K562 (cell line): ENCODE results near the gene GALR1. TPM values are rescaled to one million over a fixed set of nuclear protein-coding genes. Genes with fewer than 3 reads are reported as not detected.
"Not testable (repeated sequence)": the region's sequence is repeated elsewhere in the genome, so short reads cannot be mapped to it uniquely, and the experiment has no call there.

Experiments
- ATAC-seq: fragments of 200-7000 bp; cut with Tn5 transposase; 3 replicates; pipeline ENCODE4 v1.9.1; 2020; ENCODE audit warnings: moderate library complexity
- BruUV-seq: library from RNA; stranded (reverse); fragments of 400-500 nt; replicated peaks from 2 replicates; lab custom pipeline; 2021; lab: Mats Ljungman, UMichigan
- CTCF ChIA-PET: fragments of 300-600 bp; formaldehyde crosslinking; extraction: SDS; loops from one replicate; lab custom pipeline; 2021; ENCODE audit warnings: low intra/inter-chr PET ratio; lab: Yijun Ruan, JAX
- POLR2A ChIA-PET: fragments of 300-600, 350-650 bp; sonication (Branson Sonifier 250); formaldehyde crosslinking; extraction: SDS; loops from one replicate; lab custom pipeline; 2021; ENCODE audit warnings: antibody characterized with exemption, inconsistent platforms; lab: Yijun Ruan, JAX
- DNase-seq, 4 experiments: peaks; one replicate each; pipeline versions ENCODE4 v3.0.0 to v3.0.0-alpha.2; 2011 to 2018; ENCODE audit warnings: low spot score in 3 of 4, mixed read lengths in 3 of 4; ENCODE audit errors: extremely low read depth in 1 of 4
- FAIRE-seq: peaks from 2 replicates; lab custom pipeline; 2011; peaks lifted over from hg19 to GRCh38; lab: Jason Lieb, UNC
- H2AFZ ChIP-seq: 2 replicates; pipeline ENCODE4 v1.6.0; 2011; ENCODE audit warnings: low read depth, low read length, control low read depth, inconsistent platforms
- H3K27ac ChIP-seq: fragments of 200-600 bp; 3 replicates; pipeline ENCODE4 v1.8.0; 2011; ENCODE audit warnings: low read depth, mild to moderate bottlenecking, control low read depth, inconsistent platforms, low read length, moderate library complexity, mixed read lengths; ENCODE audit errors: extremely low read depth
- H3K27me3 ChIP-seq, 2 experiments: fragments of 300-600 bp in 1 of 2; 2 replicates in 1 of 2; 3 replicates in 1 of 2; pipeline versions ENCODE4 v1.6.0 to v1.8.0; 2011; ENCODE audit warnings: inconsistent platforms in 2 of 2, low read length in 2 of 2, mild to moderate bottlenecking in 1 of 2, mixed read lengths in 1 of 2, moderate library complexity in 1 of 2; ENCODE audit not compliant: control insufficient read depth in 2 of 2, insufficient read depth in 2 of 2
- H3K36me3 ChIP-seq: fragments of 300-600 bp; 3 replicates; pipeline ENCODE4 v1.8.0; 2011; ENCODE audit warnings: mild to moderate bottlenecking, low read length, inconsistent platforms; ENCODE audit not compliant: control insufficient read depth, insufficient read depth
- H3K4me1 ChIP-seq, 2 experiments: fragments of 200-600 bp in 1 of 2; replicated peaks in 1 of 2; 2 replicates in 1 of 2; 3 replicates in 1 of 2; pipeline versions ENCODE4 v1.5.1 to v1.8.0; 2011; ENCODE audit warnings: inconsistent platforms in 2 of 2, low read length in 2 of 2, mild to moderate bottlenecking in 1 of 2, mixed read lengths in 1 of 2, moderate library complexity in 1 of 2; ENCODE audit not compliant: control insufficient read depth in 2 of 2, insufficient read depth in 2 of 2
- H3K4me2 ChIP-seq: 2 replicates; pipeline ENCODE4 v1.6.1; 2011; ENCODE audit warnings: low read length, control low read depth, inconsistent platforms, mixed read lengths; ENCODE audit not compliant: insufficient read depth
- H3K4me3 ChIP-seq: fragments of 200-600 bp; sonication (generic), shearing (Covaris generic); 2 replicates; pipeline ENCODE4 v1.5.1; 2016; ENCODE audit warnings: control low read depth, inconsistent platforms
- H3K79me2 ChIP-seq: fragments of 200-600 bp; 3 replicates; pipeline ENCODE4 v1.8.0; 2011; ENCODE audit warnings: low read length, inconsistent platforms; ENCODE audit not compliant: control insufficient read depth, insufficient read depth
- H3K9ac ChIP-seq, 2 experiments: 2 replicates each; pipeline versions ENCODE4 v1.6.0 to v1.6.1; 2011; ENCODE audit warnings: low read depth in 2 of 2, low read length in 2 of 2, control low read depth in 1 of 2, inconsistent platforms in 1 of 2, mild to moderate bottlenecking in 1 of 2, mixed read lengths in 1 of 2; ENCODE audit not compliant: insufficient read depth in 1 of 2
- H3K9me1 ChIP-seq: one replicate; pipeline ENCODE4 v1.6.0; 2011; ENCODE audit warnings: inconsistent platforms, mild to moderate bottlenecking, low read length, moderate library complexity; ENCODE audit not compliant: control insufficient read depth, insufficient read depth
- H3K9me3 ChIP-seq: replicated peaks from 2 replicates; pipeline ENCODE4 v1.5.1; 2011; ENCODE audit warnings: low read depth, low read length, inconsistent platforms; ENCODE audit not compliant: control insufficient read depth, insufficient read depth
- H4K20me1 ChIP-seq: replicated peaks from 2 replicates; pipeline ENCODE4 v1.6.1; 2011; ENCODE audit warnings: low read length, inconsistent platforms, mixed read lengths; ENCODE audit not compliant: control insufficient read depth, insufficient read depth
- KDM4B ChIP-seq, 2 experiments: fragments of 450-650 bp in 1 of 2; sonication (generic) in 1 of 2; IDR thresholded peaks; 2 replicates each; pipeline ENCODE4 v1.6.1; 2016 to 2017; ENCODE audit warnings: borderline replicate concordance in 2 of 2, antibody characterized with exemption in 1 of 2, low read depth in 1 of 2, mild to moderate bottlenecking in 1 of 2
- KLF6 ChIP-seq: fragments of 250-450 bp; sonication (Bioruptor Pico); IDR thresholded peaks from 2 replicates; pipeline ENCODE4 v1.4.0; 2020; ENCODE audit warnings: mild to moderate bottlenecking, moderate library complexity, borderline replicate concordance
- SMARCA4 ChIP-seq: fragments of 450-650 bp; IDR thresholded peaks from 2 replicates; pipeline ENCODE4 v1.6.1; 2016
- TCF7L2 ChIP-seq: fragments of 150-350 bp; IDR thresholded peaks from 2 replicates; pipeline ENCODE4 v1.6.1; 2016; ENCODE audit warnings: low read depth, mild to moderate bottlenecking, low read length, moderate library complexity
- WGBS: fragments of 100-300 bp; shearing (Covaris generic); methylation state at CpG from one replicate; pipeline ENCODE4 v1.1.6; 2016; ENCODE audit warnings: low coverage, mixed read lengths; ENCODE audit not compliant: insufficient coverage; ENCODE audit errors: missing lambda C conversion rate; 5-methylcytosine and 5-hydroxymethylcytosine counted together
- in situ Hi-C: fragments of 300-500 bp; cut with MboI; formaldehyde crosslinking; loops from 4 replicates; pipeline ENCODE4 v1.15.0; 2018; ENCODE audit warnings: inconsistent platforms, mixed read lengths
- intact Hi-C: fragments of 100-400 bp; cut with micrococcal nuclease; formaldehyde crosslinking; loops from 2 replicates; pipeline ENCODE4 v1.14.2; 2022
- polyA plus RNA-seq, 8 experiments: library from polyadenylated mRNA; depleted of rRNA in 4 of 8; stranded (reverse) in 5 of 8; unstranded in 3 of 8; fragments of >200 nt; fragmentation: Nextera tagmentation in 2 of 8; fragmentation: Illumina TruSeq in 1 of 8; extraction: Ambion mirVana in 2 of 8; extraction: Trizol in 1 of 8; gene quantifications; 2 replicates each; pipeline versions ENCODE4 v1.2.1 to v1.2.3, GENCODE V29; 2011 to 2014; ENCODE audit warnings: inconsistent platforms in 1 of 8, missing spikeins in 1 of 8
- total RNA-seq, 7 experiments: library from RNA; depleted of rRNA in 6 of 7; stranded (reverse); fragments of >200 nt in 6 of 7; fragmentation: Illumina TruSeq in 2 of 7; extraction: Trizol in 2 of 7; gene quantifications; 2 replicates each; pipeline versions ENCODE4 v1.2.1 to v1.2.3, GENCODE V29; 2011 to 2021; ENCODE audit warnings: low replicate concordance in 1 of 7
- TF ChIP-seq, protein P1 (sequence below): fragments of 450-650 bp; IDR thresholded peaks from 2 replicates; pipeline ENCODE4 v1.6.1; 2014; ENCODE audit warnings: low read depth, mild to moderate bottlenecking, moderate library complexity, borderline replicate concordance
- TF ChIP-seq, protein P2 (sequence below), 2 experiments: IDR thresholded peaks; 2 replicates each; pipeline ENCODE4 v1.6.1; 2012; ENCODE audit warnings: improper control_type of control experiment in 2 of 2, low read depth in 2 of 2, low read length in 2 of 2, borderline replicate concordance in 1 of 2

Gene GALR1
- total and polyA plus RNA-seq, 9 of the 15 experiments (the other 6 are each of a cell fraction or from before 2014, with no cell fraction given) = not detected

- TF ChIP-seq SMARCA4 (no peak), KLF6 (no peak), KDM4B (IDR thresholded peaks at IDR 0.05; ENCODE audit: borderline replicate concordance in 2 of 2, low read depth in 1 of 2) (no peak), TCF7L2 (no peak)
- TF ChIP-seq, protein P1, sequence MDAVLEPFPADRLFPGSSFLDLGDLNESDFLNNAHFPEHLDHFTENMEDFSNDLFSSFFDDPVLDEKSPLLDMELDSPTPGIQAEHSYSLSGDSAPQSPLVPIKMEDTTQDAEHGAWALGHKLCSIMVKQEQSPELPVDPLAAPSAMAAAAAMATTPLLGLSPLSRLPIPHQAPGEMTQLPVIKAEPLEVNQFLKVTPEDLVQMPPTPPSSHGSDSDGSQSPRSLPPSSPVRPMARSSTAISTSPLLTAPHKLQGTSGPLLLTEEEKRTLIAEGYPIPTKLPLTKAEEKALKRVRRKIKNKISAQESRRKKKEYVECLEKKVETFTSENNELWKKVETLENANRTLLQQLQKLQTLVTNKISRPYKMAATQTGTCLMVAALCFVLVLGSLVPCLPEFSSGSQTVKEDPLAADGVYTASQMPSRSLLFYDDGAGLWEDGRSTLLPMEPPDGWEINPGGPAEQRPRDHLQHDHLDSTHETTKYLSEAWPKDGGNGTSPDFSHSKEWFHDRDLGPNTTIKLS = no peak
- TF ChIP-seq, protein P2, sequence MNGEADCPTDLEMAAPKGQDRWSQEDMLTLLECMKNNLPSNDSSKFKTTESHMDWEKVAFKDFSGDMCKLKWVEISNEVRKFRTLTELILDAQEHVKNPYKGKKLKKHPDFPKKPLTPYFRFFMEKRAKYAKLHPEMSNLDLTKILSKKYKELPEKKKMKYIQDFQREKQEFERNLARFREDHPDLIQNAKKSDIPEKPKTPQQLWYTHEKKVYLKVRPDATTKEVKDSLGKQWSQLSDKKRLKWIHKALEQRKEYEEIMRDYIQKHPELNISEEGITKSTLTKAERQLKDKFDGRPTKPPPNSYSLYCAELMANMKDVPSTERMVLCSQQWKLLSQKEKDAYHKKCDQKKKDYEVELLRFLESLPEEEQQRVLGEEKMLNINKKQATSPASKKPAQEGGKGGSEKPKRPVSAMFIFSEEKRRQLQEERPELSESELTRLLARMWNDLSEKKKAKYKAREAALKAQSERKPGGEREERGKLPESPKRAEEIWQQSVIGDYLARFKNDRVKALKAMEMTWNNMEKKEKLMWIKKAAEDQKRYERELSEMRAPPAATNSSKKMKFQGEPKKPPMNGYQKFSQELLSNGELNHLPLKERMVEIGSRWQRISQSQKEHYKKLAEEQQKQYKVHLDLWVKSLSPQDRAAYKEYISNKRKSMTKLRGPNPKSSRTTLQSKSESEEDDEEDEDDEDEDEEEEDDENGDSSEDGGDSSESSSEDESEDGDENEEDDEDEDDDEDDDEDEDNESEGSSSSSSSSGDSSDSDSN (IDR thresholded peaks at IDR 0.05; ENCODE audit: borderline replicate concordance in 1 of 2, low read depth in 2 of 2, low read length in 2 of 2) = no peak
These were observed 14.9 kb upstream of the GALR1 start (continued) for GRCh38 chr18:77234504-77235365.

DNA sequence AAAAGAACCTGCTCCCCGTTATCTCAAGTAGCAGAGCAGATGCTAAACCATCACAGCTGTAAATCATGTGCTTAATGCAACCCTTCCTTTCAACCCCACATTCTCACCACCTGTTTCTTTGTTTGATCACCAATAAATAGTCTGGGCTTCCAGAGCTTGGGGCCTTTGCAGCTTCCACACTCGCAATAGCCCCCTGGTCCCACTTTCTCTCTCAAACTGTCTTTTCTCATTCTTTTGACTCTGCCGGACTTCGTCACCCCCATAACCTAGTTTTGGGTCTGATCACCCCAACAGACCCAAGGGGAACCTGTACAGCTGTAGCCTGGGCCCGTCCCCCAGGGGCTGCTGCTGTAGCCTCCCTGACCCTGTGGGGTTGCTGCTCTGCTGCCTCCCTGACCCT lies 10.4 kb upstream of the GALR1 start:
- H3K4me3 ChIP-seq, H3K4me1 ChIP-seq, H3K36me3 ChIP-seq, H3K27ac ChIP-seq, intact Hi-C loops, H2AFZ ChIP-seq, H3K9ac ChIP-seq, H3K79me2 ChIP-seq, FAIRE-seq, H3K27me3 ChIP-seq, in situ Hi-C loops, ATAC-seq, BruUV-seq, H4K20me1 ChIP-seq, POLR2A ChIA-PET, H3K9me3 ChIP-seq, CTCF ChIA-PET, H3K9me1 ChIP-seq, H3K4me2 ChIP-seq: not testable (repeated sequence)
- 0% methylated on average over 3 of the region's 5 CpGs for WGBS
- peak in 1 of 4 experiments; percentile 4 for DNase-seq
